TTC549 (cell line): ENCODE results near the gene MYG1.
"Not testable (repeated sequence)": the region's sequence is repeated elsewhere in the genome, so short reads cannot be mapped to it uniquely, and the experiment has no call there.

ENCODE experiments used
- FAIRE-seq: peaks from 2 replicates; lab custom pipeline; 2012; peaks lifted over from hg19 to GRCh38; lab: Jason Lieb, UNC

Gene MYG1

DNA sequence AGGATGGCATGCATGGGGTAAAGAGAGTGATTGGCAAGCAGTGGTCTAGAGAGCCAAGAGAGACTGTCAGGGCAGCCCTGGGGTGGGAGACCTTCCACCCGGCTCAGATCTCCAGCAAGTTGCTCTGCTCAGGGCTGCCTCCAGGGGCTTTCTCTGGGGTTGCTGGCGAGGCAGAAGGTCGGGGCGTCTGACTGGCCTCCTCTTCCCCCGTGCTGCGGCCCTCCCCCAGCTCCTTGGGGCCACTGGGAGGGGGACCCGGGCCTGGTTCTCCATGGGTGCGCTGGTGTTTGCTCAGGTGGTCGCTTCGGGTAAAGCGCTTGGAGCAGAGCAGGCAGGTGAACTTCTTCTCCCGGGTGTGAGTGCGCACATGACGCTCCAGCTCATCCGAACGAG is 28.5 kb downstream of the MYG1 start:
- FAIRE-seq: no peak

DNA sequence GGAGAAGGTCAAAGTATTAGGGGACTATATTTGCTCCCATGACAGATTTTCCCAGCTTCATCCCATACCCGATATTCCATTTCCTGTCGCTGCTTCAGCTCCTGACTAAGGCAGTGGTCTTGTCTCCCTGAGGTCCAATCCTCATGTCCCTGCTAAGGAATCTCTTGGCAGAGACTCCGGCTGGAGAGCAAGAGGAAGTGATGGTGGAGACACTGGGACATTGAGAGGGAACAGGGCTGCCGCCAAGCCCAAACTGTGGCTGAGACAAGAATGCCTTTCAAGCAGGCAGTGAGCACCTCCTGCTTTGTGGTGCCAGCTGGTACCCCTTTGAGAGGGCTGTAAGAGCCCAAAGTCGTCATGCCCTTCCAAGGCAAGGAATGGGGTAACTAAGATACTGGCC is 31.2 kb downstream of the MYG1 start:
- no peak for FAIRE-seq

DNA sequence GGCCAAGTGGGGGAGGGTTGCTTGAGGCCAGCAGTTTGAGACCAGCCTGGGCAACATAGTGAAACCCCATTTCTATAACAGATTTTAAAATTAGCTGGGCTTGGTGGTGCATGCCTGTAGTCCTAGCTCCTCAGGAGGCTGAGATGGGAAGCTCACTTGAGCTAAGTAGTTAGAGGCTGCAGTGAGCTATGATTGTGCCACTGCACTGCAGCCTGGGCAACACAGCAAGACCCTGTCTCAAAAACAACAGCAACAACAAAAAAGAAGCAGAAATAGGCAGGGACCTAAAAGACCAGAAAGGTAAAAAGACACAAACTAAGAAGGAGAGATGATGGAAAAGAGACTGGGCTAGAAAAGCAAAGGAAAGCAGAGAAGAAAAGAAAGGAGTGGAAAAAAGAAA is 32.8 kb downstream of the MYG1 start:
- FAIRE-seq: not testable (repeated sequence)

DNA sequence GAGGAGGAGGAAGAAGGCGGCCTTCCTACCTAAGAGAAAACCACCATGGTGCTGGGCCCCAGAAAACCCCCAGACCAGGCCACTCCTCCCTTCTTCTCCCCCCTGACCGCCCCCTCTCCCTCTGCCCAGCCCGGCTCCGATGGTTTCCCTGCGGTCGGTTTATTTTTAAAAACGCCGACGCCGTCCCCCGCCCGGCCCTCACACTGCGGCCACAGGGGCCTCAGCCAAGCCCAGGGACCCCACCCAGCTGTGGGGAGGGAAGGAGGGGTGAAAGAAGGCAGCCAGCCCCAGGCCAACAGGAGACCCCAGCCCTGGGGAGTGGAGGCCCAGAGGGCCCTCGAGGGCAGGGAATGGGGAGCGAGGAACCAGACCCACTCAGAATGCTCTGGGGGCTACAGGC is 33.2 kb downstream of the MYG1 start:
- no peak for FAIRE-seq

DNA sequence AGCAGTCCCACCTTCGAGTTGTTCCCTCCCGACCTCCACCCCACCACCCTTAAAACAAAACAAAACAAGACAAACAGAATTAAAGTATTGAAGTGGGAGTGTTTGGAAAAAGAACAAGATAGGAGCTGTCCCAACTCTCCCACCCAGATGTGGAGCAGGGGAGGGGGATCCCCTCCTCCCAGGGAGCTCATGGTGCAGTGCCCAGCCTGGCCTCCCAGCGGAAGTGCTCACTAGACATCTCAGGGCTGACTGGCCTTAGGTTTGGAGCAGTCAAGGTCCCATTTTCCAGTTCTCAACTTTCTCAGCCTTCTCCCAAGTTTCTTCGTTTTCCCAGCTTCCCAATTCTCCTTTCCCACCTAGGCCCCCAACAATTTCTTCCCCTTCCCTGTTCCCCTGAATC is 33.8 kb downstream of the MYG1 start:
- no peak for FAIRE-seq

DNA sequence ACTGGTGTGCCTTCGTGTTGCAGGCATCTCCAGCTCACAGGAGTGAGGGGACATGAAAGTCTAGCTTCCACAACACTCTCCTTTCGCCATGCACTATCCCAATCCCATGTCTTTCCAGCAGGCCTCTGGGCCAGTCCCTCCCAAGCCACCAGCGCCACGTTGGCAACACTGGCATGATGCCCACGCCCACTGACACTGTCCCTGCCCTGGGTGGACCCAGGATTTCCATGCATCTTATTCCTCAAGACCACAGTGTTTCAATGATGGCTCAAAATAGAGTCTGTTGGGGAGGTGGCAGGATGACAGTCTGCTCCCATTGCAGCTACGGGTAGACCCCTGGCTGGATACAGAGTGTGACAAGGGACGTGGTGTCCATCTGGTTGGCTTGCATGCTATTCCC is 34.4 kb downstream of the MYG1 start:
- FAIRE-seq: no peak

DNA sequence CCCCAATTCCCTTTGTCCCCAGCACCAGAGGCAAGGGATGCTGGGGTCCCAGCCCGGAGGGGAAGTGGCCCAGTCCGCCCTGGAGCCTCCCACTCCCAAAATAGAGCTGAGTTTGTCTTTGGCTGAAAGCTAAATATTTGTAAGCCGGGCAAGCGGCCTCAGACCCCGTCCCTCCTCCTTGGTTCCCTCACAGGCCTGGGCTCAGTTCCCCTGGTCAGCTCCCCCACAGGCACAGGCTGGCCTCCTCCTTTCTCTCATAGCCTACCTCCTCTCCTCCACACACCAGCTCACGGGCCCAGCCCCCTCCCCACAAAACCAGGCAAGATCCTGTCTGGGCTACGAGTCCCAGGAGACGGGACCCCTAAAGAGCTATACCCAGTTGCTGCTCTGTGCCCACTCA is 35.3 kb downstream of the MYG1 start:
- no peak for FAIRE-seq

DNA sequence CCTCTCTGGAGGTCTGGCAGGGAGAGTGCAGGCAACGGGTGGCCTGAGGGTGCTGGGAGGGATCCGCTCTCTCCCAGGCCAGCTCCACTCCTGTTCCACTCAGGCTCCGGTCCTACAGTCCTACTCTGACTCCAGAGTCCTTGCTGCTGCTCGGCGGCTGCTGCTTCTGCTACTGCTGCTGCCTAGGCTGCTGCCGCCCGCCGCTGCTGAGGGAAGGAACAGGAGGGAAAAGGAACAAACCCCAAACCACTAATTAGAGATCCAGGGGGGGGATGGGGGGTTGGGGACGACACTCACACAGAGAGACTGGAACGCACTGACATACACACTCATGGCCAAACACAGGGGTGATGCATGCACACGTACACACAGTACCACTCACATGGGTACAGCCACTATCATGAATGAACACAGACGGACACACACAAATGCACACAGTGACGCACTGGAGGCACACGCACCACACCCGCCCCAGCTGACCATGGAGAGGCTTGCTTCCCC is 36.7 kb downstream of the MYG1 start, which contains the start of gene SP7:
TSS of gene SP7 (minus strand) at position 174 of the 501 bp plus-strand sequence. CDS start 708 bp downstream, outside the sequence.
- no peak for FAIRE-seq

DNA sequence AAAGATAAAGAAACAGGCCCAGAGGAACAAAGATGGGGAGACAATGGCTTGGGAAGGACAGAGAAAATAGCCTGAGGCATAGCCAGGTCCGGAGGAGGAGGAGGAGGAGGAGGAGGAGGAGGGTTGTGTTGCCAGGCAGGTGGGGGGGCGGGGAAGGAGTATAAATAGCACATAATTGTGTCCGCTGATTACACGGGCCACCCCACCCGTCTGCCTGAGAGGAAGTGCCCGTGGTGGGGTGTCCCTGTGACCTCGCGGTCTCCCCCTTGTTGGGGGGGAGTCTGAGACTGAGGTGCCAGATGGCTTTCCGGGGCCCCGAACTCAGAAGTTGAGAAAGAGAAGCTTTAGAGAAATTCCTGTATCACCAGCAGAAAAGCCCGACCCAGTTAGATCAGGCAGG is 38.5 kb downstream of the MYG1 start:
- FAIRE-seq: no peak

DNA sequence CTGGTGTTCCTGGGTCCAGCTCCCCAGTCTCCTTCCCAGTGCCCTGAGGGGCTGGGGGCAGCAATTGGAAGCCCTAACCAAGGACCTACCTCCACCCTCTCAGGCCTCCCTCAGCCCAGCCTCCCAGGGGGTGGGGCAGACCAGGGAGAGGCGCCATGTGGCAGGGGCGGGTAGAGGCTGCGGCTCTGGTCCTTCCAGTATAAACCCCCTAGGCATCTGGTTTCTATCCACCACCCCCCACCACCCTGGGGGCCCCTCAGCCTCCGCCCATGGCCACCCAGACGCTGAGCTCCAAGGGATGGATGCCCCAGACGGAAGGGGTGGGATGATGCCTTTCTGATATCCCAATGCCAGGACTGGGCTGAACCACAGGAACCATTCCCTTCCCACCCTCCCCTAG is 39.4 kb downstream of the MYG1 start:
- FAIRE-seq: no peak

DNA sequence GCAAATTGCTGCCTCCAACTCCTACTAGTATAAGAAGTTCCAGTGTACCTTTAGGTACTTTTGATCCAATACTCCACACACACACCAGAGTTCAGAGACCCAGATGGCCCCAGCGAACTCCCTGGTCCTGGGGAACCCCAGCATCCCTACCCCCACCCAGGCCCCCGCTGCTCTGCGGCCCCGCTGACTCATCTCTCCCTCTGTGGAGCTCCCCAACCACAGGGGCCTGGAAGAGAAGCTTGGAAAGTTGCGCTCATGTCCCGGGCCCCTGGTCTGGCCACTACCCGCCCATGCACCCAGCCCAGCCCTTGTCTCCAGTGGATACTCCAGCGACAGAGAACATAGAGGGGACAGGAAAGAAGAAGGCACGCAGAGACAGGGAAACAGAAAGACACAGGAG is 40.9 kb downstream of the MYG1 start:
- FAIRE-seq: no peak

DNA sequence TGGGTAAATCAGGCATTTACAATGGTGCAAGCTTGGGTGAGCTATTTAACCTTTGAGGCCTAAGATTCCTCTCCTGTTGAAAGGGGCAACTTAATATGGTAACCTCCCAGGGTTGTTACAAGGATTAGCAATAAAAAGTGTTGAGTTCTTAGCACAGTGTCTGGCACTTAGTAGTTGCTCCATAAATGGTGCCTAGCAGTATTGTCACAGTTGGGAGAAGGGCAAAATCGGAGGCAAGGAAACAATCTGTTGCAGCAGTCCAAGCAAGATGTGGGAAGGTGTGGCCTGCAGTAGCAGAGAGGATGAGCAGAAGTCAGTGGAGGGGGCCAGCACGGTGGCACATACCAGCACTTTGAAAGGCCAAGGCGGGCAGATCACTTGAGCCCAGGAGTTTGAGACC is 44.0 kb downstream of the MYG1 start:
- FAIRE-seq: no peak

DNA sequence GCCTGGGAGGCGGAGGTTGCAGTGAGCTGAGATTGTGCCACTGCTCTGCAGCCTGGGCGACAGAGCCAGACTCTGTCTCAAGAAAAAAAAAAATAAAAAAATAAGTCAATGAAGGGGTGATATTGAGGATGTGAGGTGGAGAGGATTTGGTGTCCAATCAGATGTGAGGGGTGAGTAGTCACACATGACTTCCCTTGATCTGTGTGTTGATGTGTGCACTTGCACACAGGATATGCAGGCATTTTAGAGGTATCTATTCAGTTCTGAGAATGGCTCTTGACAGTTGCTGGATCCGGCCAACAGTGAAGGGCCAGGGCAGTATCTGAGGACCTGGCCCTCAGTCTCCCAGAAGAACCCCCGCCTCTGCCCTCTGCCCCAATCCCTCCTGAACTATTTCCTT is 44.5 kb downstream of the MYG1 start:
- no peak for FAIRE-seq

DNA sequence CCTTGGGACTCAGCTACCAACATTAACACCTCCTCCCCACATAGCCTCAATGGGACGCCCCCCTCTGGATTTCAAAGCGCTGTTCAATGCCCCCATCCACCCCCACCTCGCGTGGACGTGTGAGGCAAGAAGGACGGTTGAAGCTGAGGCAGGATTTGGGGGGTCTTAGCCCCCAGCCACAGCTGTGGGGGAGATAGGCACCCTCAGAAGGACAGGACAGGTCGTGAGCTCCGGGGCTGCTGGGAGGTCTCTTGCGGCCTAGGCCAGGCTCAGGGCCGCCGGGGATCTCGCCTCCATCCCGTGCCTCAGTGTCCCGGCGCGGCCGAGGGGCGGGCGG is 45.0 kb downstream of the MYG1 start:
- no peak for FAIRE-seq

DNA sequence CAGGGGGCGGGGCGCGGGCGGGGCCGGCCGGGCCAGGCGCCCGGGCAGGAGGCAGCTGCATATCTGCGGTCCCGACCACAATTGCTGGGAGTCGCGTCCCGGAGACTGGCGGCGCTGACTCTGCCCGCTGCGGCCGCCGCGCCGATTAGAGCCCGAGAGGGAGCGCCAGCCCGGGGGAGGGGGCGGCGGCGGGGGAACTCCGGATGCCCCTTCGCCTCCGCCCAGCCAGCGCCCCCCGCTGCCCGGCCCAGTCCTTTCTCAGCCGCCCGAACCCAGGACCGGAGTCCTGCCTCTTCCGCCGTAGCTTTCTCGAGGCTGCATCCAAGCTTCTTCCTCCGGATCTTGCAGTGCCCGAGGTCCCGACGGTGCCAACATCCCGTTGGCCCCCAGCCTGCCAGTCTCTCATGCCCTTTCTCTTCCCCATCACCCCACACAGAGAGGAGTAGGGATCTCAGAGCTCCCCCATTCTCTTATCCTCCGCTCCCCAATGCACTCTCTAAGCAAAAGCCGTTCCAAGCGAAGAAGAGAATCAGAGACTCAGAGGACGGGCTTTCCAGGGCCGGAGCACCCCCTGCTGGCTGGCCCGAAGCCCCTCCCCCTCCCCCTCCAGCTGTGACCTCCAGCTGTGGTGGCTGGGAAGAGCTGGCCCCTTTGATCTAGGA is 45.5 kb downstream of the MYG1 start:
- FAIRE-seq: no peak

DNA sequence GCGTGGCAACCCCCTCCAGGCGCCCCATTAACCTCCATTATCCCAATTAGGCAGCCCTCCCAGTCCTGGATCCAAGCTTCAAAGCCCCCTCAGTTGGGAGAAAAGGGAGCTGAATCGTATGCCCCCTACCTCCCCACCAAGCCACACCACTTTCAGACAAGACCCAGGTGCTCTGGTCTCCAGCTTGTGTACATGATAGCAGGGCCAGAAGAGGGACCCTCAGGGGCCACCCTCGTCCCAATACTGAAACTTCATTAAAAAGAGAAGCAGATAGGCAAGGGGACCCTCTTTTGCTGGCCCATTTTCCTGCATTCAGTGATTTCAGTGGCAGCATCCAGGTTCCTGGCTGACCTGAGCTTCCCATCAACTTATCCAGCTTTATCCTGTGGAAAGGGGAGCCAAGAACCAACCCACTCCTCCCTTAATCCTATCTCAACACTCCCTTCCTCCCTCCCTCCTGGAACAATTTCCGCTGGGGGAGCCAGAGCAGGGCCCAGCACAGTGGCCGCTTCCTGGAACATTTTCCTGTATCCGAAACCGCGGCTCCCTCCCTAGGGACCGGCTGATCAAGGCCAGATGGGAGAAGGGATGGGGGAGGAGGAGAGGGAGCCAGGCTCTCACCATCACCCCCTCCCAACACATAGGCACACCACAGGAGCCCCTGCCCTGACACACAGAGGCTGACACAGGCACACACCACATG is 46.1 kb downstream of the MYG1 start:
- no peak for FAIRE-seq

DNA sequence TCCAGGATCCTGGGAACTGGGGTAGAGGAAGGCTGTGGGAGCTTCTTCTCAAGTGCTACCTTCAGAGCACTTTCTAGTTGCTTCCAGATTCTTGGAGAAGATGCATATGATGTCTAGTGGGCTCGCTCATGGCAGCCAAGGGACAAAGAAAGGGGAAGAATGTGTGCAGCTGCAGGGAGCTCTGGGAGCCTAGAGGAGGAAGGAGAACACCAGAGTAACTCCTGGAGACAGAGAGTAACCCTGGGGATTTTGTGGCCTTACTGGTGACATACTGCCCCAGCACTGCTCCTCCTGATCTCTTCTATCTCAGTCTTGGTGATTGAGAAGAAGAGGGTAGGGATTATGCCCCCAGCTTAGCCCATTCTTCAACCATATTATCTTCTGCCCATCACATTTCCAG is 47.0 kb downstream of the MYG1 start:
- no peak for FAIRE-seq

DNA sequence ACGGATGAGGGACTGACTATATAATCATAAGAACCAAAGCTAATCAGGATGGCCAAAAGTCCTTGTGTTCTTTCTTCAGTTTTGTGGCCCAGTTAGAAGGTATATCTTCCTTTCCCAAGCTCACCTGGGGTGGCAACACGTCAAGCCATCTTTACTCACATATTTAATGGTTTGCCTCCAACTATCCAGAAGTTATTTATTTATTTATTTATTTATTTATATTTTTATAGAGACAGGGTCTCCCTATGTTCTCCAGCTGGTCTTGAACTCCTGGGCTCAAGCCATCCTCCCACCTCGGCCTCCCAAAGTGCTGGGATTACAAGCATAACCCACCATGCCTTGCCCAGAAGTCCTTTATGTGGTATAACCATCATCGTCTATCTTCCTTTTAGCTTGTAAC is 48.4 kb downstream of the MYG1 start:
- FAIRE-seq: no peak

DNA sequence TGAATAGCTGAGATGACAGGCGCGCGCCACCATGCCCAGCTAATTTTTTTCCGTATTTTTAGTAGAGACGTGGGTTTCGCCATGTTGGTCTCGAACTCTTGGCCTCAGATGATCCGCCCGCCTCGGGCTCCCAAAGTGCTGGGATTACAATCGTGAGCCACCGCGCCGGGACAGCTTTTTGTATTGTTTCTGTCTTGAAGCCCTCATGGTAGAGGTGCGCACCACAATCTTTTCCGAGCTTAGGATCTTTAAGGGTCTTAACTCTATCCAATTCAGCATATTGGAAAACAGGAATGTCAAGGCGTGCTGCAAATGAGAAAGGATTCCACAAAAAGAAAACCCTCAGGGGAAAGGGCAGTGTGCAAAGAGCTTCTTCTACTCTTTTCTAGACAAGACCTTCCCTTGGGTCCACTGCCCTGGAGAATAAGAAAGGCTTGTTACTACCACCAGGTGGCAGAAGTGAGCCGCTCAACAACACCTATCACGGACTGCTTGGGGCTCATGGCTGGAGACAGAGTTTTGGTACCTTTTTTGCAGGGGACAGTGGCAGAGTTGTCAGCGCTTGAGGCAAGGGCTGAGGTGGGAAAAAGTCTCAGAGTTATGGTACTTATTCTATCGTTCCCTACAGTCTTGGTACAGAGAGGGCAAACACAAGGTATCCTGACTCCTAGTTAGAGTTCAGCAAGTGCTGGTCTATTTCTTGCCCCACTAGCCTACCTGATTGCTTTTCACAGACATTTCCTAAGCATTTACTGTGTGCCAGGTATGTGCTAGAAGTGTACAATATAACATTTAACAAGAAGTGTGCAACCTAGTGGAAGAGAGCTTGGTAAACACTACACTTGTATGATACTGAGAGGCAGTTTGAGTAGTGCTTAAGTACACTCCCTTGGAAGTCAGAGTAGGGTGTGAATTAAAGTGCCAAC is 53.1 kb downstream of the MYG1 start:
- FAIRE-seq: peak; percentile 26

DNA sequence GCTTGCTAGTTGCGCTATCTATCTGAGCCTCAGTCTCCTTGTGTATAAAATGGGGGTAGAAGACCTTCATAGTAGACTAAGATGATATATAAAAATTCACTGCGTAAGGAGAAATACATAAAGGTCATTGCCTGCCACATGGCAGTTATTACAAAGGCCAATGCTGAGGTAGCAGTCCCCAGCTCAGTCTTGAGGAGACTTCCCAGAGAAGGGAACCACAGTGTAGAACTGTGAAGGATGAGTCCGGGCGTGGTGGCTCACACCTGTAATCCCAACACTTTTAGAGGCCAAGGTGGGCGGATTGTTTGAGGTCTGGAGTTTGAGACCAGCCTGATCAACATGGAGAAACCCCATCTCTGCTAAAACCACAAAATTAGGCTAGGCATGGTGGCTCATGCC is 53.8 kb downstream of the MYG1 start:
- FAIRE-seq: no peak

DNA sequence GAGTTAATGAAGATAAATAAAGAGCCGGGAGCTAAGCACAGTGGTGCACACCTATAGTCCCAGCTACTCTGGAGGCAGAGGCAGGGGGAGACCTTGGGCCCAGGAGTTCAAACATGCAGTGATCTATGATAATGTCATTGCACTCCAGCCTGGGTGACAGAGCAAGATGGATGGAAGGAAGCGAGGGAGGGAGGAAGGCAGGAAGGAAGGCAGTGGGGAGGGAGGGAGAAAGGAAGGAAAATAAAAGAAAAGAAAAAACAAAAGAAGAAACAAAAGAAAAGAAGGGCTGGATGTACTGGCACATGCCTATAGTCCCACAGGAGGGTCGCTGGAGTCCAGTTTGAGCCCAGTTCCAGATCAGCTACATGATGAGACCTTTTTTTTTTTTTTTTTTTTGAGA is 55.6 kb downstream of the MYG1 start:
- FAIRE-seq: no peak
